Measurements from ENCODE around the gene CEP85L.

The CEP85L gene

DNA sequence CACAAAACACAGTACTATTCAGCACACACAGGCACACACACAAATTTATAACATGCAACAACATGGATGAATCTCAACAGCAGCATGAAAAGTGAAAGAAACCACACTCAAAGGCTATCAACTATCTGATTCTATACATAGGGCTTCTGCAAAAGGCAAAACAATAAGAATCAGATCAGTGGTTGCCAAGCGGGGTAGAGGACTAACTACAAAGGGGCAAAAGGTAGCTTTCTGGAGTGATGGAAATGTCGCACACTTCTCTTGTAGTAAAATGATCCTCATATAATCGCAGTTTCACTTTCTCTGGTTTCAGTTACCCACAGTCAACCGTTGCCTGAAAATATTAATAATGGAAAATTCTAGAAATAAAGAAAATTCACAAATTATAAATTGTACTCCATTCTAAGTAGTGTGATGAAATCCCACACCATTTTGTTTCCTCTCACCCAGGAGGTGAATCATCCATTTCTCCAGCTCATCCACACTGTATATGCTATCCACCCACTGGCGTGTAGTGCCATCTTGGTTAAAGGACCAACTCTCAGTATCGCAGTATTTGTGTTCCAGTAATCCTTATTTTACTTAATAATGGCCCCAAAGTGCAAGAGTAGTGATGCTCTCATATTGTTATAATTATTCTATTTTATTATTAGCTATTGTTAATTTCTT, 116.1 kb downstream of the CEP85L start:
- DNase-seq = no peak

DNA sequence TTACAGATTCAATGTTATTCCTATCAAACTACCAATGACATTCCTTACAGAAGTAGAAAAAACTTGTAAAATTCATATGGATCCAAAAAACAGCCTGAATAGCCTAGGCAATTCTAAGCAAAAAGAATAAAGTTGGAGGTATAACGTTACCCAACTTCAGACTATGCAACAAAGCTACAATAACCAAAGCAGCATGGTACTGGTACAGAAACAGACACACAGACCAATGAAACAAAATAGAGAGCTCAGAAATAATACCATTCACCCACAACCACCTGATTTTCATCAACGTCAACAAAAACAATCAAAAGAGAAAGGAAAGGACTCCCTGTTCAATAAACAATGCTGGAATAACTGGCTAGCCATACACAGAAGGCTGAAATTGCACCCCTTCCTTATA, 120.4 kb downstream of the CEP85L start:
- no peak for DNase-seq

DNA sequence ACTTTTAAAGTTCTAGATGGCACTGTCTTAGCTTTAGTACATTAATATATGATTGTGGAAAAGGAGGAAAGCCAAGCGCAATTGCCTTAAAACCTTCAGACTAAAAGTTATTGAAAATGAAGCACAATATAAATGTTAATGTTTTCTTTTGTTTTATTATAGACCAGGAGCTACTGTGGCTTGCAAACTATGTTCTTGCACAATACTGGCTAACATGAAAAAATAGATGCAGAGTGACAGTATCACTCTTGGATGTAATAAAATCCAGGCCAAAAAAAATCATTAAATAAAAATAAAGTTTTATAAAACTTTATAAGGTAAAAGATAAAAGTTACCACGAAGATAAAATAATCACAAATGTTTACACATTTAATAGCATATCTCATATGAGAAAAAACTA, 121.6 kb downstream of the CEP85L start:
- no peak for DNase-seq

DNA sequence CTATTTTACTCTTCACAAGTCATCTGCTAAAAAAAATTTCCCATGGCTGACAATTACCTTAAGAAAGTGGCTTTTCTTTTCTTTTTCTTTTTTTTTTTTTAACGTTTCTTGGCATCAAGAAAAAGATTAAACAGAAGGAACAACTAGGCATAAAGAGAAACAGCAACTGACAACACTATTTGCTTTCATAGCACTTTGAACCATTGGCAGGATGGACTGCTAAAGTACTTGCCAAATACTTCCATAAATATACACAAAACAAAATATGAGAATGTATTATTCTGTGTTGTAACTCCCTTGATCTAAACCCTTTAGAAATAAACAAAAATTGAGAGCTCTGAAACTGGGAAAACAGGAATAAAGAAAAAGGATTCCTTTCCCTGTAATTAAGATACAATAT, 123.3 kb downstream of the CEP85L start:
- no peak for DNase-seq

DNA sequence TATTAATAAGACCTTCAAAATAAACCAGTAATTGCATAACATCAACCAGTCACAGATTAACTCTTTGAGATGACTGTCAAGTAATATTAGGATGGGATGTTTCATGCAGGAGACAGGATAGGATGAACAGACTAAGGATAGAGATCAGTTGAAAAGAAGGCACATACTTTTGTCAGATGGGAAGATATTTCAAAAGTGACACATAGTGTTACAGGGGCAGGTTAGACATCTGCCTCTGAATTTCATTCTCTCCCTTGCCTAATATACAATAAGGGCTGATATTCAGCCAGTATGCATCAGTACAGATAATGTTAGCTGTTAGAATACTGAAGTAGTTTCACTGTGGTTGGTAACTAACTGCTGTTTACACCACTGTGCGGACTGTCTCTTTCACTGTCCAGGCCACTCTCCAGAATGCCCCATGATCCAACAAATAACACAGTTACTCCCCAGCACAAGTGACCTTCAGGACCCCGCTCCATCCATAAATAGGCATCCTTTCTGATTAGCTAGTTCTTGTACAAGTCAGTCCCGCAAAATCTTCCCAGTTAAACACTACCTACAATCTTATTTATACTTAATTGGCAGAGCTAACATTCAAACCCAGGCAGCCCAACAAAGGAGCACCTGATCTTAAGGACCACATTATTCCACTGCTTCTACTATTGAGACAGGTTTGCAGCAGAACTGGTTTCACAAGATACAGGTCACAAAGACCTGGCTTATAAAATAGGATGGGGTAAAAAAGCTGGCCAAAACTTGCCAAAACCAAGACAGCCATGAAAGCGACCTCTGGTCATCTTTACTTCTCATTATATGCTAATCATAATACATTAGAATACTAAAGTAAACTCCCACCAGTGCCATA, 125.2 kb downstream of the CEP85L start:
- no peak for DNase-seq

DNA sequence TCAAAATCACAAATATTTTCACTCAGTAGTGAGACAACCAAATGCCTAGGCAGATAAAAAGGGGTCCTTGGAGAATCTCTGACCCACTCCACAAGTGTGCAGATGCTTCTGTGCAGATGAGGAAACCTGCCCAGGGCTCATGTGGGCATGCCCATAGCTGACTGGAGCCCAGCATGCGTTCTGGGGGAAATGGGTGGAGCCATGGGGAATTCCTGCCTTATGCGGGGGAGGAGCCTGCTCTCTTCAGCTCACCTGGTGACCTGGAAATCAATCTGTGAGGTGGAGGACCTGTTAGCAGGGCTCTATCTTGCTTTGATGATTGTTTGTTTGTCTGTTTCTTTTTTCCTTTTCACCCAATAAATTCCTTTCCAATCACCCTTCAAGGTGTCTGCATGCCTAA, 126.7 kb downstream of the CEP85L start:
- DNase-seq = no peak

DNA sequence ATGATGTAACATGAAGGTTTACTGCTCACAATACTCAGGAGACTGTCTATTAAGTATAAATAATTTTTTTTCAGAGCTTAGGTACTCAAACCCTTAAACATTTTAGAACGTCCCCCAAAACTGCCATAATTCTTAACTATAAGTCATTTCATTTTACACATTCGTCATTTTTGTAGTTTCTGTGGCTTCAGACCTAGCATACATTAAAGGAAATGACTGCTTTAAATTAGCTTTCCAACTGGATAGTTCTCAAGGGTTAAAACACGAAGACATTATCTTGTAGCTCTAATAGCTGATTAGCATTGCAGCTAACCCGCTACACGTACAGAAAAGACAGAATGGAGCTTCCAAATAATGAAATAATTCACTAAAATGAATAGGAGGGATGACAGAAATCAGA, 128.2 kb downstream of the CEP85L start:
- no peak for DNase-seq

DNA sequence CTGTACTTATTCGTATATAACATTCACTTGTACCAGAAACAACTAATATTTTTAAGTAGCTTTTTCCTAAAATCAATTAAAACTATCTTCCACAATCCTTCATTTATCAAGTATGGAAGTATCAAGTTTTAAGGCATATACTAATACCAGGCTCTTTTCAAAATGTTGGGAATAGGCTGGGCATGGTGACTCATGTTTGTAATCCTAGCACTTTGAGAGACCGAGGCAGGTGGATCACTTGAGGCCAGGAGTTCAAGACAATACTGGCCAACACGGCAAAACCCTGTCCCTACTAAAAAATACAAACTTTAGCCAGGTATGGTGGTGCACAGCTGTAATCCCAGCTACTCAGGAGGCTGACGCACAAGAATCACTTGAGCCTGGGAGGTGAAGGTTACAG, 129.0 kb downstream of the CEP85L start:
- DNase-seq = no peak

DNA sequence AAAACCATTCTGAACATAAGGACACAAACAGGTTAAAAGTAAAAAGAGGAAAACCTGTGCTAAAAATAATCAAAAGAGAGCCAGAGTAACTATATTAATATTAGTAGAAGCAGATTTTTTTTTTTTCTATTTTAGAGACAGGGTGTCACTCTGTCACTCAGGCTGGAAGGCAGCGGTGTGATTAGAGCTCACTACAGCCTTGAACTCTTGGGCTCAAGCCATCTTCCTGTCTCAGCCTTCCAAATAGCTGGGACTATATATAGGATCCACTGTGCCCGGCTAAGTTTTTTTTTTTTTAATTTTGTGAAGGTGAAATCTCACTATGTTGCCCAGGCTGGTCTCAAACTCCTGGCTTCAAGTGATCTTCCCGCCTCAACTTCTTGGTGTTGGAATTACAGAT, 136.7 kb downstream of the CEP85L start:
- no peak for DNase-seq

DNA sequence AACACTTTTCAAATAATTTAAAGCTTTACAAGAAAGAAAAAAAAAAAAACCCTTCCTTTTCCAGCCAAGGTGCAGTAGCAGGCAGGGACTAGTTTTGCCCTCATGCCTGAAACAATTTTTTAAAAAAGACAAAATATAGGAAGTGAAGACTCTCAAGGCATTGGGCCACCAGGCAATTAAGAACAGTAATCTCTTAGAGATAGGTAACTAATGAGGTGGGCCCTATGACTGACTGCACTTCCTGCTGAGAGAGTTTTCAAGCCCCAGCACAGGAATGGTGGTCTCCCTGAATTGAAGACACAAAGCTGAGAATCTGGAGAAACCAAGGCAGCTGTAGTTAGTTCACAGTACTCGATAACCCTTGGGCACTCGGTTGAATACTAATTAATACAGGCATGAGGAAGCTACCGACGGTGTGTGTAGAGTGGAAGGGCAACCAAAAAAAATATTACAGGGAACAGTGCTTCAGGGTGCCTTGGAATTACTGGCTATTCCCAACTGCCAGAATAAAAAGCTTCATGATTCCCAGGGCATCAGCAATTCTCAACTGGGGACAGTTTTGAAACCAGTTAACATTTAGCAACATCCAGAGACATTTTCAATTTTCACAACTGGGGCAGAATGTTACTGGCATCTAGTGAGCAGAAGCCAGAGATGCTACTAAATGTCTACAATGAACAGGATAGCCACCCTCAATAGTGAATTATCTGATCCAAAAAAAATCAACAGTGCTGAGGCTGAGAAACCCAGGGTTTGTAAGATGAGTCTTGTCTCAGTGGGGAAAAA, 139.3 kb downstream of the CEP85L start:
- DNase-seq = no peak

DNA sequence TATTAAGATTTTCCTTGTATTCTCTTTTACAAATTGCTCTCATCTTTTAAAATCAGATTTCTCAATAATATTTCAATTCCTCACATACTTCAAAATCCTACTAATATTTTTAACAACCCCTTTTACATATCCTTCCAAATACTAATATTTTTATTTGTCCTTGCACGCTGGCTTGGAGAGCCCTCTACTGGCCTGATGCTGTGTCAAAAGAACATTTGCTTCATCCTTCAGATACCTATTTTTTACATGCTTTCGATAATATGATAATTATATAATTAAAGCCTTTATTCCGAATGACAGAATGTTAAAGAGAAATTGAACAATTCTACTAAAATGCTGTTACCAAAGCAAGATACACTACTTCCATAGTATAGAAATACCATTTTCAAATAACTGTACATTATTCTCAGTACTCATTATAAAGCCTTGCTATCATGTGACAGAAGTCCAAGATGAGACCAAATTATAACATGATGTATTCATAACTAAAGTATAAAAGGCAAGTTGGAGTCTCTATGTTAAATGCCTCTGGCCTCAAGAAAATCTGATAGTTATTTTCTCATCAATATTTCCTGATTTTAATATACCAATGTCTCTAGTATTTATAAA, 142.3 kb downstream of the CEP85L start:
- peak; percentile 39 for DNase-seq

DNA sequence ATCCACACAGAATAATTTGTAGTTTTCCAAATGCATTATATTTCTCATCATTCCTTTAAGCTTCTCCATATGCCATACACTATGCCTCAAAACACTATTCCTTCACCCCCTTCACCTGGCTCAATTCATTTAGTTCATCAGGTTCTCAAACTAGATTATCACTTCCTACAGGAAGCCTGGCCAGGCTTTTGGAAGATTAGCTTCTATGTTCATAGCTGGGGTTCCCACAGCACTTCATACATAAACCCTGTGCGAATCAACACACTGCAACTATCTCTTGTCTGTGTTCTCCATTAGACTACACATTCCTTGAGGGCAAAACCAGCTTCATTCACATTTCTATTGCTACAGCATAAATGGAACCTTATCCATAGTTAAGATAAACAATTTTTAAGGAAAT, 143.8 kb downstream of the CEP85L start:
- DNase-seq = no peak

DNA sequence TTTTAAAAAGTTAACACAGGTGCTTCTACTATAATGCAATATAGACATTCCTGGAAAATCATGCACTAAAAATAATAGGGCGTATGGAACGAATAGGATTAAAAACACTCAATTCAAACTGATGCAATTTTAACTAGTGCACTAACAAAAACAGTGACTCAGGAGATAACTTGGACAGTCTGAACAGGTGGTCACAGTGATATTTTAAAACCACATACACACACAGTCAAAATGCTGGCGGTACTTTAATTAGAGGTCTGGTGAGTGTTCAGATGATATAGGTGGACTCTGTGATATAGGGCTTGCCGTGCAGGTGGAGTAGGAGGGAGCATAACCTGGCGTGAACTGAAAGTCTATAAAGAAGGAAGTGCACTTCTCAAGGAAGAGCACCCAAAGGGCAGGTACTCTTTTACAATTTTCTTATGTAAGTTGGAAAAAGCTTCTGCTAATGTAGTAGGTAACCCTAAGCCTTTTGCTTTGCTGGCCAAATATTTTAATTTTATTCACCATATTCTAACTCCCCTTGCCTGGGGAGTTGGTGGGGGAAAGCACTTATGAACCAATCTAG, 145.2 kb downstream of the CEP85L start:
- no peak for DNase-seq

DNA sequence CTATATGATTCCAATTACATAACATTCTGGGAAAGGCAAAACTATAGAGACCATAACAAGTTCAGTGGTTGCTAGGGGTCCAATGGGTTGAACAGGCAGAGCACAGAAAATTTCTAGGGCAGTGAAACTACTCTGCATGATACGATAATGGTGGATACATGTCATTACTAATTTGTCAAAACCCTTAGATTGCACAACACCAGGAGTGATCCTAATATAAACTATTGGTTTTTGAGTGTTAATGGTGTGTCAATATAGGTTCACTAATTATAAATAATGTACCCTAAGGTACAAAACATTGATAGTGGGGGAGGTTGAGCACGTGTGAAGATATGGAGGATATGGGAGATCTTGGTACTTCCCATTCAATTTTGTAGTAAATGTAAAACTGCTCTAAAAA, 145.7 kb downstream of the CEP85L start:
- DNase-seq = no peak

DNA sequence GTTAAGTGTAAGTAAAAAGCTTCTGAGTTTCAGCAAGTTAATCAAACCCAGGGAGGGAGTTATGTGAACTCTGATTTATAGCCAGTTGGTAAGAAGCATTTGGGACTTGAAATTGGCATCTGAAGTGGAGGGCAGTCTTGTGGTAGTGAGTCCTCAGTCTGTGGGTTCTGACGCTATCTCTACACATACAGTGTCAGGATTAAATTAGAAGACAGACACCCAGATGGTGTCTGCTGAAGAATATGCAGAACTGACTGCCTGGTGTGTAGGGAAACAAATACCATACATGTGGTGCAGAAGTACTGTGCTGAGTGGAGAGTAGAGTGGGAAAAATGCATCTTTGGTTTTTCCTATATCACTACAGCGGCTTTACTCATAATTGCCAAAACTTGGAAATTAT, 146.8 kb downstream of the CEP85L start:
- no peak for DNase-seq

DNA sequence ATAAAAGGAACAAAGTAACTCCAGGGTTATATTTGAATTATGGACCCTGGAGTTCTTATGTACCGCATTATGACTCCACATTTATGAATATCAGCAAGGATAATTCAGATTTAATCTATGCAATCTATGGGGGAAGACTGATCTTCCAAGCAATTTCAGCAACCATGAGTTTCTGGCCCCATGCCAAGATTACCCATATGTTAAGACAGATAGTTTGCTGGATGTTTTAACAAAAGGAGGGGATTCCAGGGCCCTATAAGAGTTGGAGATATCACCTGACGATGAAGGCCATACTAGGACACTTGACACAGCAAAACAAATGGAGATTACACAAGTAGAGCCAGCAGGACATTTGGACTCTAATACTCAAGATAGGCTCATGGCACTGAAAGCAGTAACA, 149.2 kb downstream of the CEP85L start:
- no peak for DNase-seq

DNA sequence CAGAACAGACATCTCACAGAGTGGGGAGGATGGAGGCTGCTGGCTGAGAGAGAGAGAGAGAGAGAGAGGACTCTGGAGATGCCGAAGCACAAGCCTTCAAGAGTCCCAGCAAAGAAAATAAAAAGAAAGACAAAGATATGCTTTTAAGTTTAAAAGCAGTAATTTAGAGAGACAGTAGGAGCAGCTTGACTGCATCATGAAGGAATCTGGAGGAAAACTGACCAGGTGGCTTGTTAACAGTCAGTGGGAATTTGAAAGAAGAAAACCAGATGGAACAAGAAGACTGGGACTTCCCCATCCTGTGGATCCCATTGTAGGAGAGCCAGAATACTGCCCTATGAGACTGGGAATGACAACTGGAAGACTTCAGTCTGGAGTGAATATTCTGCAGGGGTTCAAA, 149.6 kb downstream of the CEP85L start:
- DNase-seq = no peak

DNA sequence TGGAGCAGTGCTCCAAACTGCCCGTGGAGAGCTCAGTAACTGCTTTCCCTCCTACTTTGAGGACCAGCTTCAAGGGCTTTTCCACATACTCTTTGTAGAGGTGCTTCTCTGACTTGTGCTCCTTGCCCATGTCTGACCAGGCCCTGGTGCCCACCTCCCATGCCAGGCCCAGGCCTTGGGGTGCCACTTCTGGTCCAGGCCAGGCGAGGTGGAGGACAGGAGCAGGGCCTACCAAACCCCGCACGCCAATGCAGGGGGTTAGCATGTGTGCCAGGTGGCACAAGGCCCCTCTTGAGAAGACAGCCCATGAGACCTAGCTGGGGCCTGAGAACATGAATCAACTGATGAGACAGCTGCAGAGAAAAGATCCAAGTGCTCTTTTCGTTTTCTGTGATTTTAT, 150.3 kb downstream of the CEP85L start:
- no peak for DNase-seq

DNA sequence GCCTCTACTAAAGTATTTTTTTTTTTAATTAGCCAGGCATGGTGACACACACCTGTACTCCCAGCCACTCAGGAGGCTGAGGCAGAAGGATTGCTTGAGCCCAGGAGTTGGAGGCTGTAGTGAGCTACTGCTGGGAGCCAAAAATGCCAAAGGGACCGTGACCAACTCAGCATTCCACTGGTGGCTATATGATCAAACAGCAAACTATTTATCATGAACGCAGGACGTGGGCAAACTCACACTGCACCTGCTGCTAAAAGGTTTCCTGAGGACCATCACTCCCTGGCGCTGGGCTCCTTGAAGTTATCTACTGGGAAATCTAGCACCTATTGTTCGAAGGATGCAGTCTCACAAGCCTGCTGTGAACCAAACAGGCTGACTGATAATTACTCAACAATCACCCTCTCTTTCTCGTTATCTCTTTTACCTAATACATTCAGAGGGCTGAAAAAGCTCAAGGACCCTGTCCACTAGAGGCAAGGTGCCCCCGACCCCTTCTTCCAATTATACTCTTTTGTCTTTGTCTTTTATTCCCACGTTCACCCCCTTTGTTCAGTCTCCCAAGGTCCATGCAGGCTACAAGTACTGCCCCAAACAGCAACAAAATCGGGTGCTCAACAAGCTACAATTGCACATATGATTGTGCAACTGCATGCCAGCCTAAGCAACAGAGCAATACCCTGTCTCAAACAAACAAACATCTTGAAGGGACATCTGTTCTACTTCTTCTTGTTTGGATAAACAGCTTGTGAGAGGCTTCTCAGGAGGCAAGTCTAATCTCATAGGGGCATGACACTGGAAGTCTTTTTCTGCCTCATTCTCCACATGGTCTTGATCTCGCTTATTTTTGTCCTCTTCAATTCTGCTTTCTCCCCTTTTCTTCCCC, 151.0 kb downstream of the CEP85L start:
- no peak for DNase-seq

DNA sequence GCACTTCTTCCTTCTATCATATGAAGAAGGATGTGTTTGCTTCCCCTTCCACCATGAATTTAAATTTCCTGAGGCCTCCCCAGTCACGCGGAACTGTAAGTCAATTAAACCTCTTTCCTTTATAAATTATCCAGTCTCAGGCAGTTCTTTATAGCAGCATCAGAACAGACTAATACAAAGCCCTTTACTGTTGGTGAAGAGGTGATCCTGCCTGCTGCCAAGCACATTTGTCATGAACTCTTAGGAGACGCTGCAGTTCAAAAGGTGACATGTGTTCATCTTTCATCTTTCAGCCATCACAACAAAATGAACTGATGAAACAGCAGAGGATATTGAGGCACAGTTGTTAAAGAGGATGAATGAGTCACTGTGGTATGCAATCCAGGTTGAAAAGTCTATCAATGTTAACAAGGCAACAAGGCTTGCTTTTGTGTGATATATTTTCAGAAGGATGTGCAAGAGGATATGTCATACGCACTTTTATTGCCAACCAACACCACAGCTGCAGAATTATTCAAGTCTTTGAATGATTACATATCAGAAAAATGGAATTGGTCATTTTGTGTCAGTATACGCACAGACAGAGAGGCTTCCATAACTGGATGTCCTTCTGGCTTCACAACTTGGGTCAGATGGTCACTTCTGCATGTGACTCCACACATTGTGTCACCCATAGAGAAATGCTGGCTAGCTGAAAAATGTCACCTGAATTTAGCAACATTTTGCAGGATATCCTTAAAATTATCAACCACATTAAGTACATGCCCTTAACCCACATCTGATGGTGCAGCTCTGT, 155.7 kb downstream of the CEP85L start:
- DNase-seq = peak; percentile 43

DNA sequence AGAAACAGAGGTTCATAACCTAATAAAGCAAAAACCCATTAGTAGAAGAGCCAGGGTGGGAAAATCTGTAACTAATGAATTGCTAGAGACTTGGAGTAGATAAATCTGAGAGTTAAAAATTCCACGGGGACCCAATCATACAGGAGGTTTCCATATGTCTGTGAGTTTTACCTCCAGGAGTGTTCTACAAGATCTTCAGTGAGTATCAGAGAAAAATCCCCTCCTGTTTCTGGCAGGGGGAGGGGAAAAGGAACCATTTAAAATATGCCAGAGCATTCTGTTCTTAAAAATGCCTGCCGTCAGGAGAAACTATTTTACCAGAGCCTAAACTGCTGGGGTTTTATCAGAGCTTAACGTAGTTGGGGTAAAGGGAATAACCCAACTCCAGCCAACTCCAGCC, 157.3 kb downstream of the CEP85L start:
- DNase-seq = peak; percentile 69

Measured in fibroblast of skin of back (primary cell).